ENCODE results near the gene NIM1K. TPM values are rescaled to one million over a fixed set of nuclear protein-coding genes. Genes with fewer than 3 reads are reported as not detected.
A peak's percentile ranks its signal among the peaks of the same experiment; 100 is the strongest.

NIM1K gene
- total and polyA plus RNA-seq, 10 donors: 0.13 to 1.1 (median 0.39) TPM; not detected in 1

- no peak for DNase-seq
- WGBS, 5 donors: 27 to 38% (median 32%) methylated on average over 10 of the region's 10 CpGs
- H3K4me1 ChIP-seq: peaks cover 11 to 37% (median 30%) of the 10 kb centered on the region in 6 donors
- TF ChIP-seq, protein P1, sequence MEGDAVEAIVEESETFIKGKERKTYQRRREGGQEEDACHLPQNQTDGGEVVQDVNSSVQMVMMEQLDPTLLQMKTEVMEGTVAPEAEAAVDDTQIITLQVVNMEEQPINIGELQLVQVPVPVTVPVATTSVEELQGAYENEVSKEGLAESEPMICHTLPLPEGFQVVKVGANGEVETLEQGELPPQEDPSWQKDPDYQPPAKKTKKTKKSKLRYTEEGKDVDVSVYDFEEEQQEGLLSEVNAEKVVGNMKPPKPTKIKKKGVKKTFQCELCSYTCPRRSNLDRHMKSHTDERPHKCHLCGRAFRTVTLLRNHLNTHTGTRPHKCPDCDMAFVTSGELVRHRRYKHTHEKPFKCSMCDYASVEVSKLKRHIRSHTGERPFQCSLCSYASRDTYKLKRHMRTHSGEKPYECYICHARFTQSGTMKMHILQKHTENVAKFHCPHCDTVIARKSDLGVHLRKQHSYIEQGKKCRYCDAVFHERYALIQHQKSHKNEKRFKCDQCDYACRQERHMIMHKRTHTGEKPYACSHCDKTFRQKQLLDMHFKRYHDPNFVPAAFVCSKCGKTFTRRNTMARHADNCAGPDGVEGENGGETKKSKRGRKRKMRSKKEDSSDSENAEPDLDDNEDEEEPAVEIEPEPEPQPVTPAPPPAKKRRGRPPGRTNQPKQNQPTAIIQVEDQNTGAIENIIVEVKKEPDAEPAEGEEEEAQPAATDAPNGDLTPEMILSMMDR (IDR thresholded peaks at IDR 0.05 in 8 of 11, conservative IDR thresholded peaks at IDR 0.05 in 3 of 11): no peak
- no peak for TF ChIP-seq POLR2AphosphoS5 (IDR thresholded peaks at IDR 0.05)
- TF ChIP-seq POLR2A (IDR thresholded peaks at IDR 0.05): no peak
- no peaks in the 10 kb centered on the region for H3K36me3 ChIP-seq
- peaks cover 0 to 25% (median 12%) of the 10 kb centered on the region in 7 donors for H3K27me3 ChIP-seq (replicated peaks in 1 of 7)
- peaks cover 0 to 6% (median 0%) of the 10 kb centered on the region in 8 donors for H3K9me3 ChIP-seq
- H3K4me3 ChIP-seq: peak overlapping the region in 6 of 8 donors; percentile 45 to 76 (median 58)
- intact Hi-C loops (cut with DNase I; ENCODE audit: low total_unique reads): no loop called here
- no peak overlapping the region for H3K27ac ChIP-seq
Observed at GRCh38 chr5:43190755-43191603, 1.0 kb upstream of the NIM1K start.

DNA sequence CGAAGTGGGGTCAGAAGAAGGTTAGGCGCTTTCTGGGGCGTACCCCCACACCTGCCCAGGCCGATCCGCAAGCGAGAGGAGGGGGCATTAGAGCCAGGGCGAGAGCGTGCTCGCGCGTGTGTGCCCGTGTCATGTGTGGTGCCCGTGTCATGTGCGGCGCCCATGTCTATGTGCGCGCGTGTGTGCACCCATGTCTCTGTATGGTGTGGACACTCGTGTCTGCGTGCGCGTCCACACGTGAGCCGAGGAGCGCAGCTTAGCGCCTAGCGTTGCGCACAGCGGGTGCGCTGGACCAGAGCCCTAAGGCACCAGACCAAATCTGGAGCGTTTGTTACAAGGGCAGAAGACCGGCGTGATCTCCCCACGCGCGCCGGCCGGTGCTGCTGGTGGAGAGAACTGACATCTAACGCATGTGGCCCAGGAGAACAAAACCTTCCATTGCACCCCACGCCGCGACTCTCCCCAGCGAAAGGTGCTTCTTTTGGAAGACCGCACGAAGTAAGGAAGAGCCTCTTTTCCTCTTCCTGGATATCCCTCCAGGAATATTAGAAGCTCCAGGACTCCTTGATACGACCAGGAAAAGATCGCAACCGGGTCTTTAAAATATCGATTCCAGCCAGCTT is 644 bp downstream of the NIM1K start:
- H3K36me3 ChIP-seq: no peaks in the 10 kb centered on the region
- H3K4me3 ChIP-seq: peak overlapping the region; percentile 24 to 76 (median 52)
- H3K27me3 ChIP-seq (replicated peaks in 1 of 7): peaks cover 0 to 25% (median 12%) of the 10 kb centered on the region in 7 donors
- H3K27ac ChIP-seq: no peak overlapping the region
- 1 to 4% (median 3%) methylated on average over 35 to 49 of the region's 49 CpGs for WGBS, 5 donors
- H3K4me1 ChIP-seq: peaks cover 11 to 37% (median 30%) of the 10 kb centered on the region in 6 donors
- TF ChIP-seq, protein P1 (IDR thresholded peaks at IDR 0.05 in 8 of 11, conservative IDR thresholded peaks at IDR 0.05 in 3 of 11): no peak
- TF ChIP-seq POLR2AphosphoS5 (IDR thresholded peaks at IDR 0.05) (no peak), POLR2A (IDR thresholded peaks at IDR 0.05) (no peak)
- DNase-seq: peak; percentile 78
- intact Hi-C loops (cut with DNase I; ENCODE audit: low total_unique reads): no loop called here
- peaks cover 0 to 6% (median 0%) of the 10 kb centered on the region in 8 donors for H3K9me3 ChIP-seq

DNA sequence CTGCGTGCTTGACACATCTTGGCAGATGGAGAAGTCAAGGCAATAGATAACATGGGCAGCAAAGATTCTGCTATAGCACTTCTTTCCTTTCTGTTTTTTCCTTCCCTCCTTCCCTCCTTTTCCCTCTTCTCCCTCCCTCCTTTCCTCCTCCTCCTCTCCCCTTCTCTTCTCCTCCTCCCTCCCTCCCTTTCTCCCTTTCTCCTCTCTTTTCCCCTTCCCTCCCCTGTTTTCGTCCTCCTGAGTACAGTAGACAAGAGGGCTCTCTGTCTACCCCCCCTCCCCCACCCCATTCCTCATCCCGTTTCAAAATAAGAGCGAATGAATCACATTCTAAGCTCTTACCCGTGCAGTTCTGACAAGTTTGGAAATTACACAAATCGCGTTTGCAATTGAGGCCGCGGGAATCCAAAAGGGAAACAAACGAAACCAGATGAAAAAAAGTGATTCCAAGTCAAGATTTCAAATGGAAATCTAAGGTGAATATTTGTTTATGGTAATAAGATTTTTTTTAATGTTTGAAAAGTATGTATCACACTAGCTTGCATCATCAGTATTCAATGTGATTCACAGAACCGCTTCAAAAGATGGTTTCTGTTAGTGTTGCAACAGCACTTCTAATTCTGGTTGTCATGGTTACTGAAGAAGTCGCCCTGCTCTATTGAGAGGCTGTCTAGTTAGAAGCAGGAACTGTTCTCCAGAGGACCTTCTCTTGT is 1.3 kb downstream of the NIM1K start:
- 3 to 9% (median 4%) methylated on average over 12 of the region's 12 CpGs for WGBS, 5 donors

More for the DNA sequence above, 1.3 kb downstream of the NIM1K start:
- Histone ChIP-seq H3K27me3 (replicated peaks in 1 of 7) (peaks cover 0 to 25% (median 12%) of the 10 kb centered on the region in 7 donors), H3K27ac (no peak overlapping the region), H3K4me1 (peaks cover 11 to 37% (median 30%) of the 10 kb centered on the region in 6 donors), H3K9me3 (peaks cover 0 to 2% (median 0%) of the 10 kb centered on the region in 8 donors), H3K36me3 (no peaks in the 10 kb centered on the region), H3K4me3 (peak overlapping the region; percentile 24 to 76 (median 52))
- TF ChIP-seq POLR2AphosphoS5 (IDR thresholded peaks at IDR 0.05): no peak
- TF ChIP-seq, protein P1 (IDR thresholded peaks at IDR 0.05 in 8 of 11, conservative IDR thresholded peaks at IDR 0.05 in 3 of 11): no peak
- no peak for TF ChIP-seq POLR2A (IDR thresholded peaks at IDR 0.05)
- intact Hi-C loops (cut with DNase I; ENCODE audit: low total_unique reads): no loop called here
- no peak for DNase-seq
